Skeletal muscle tissue (tissue), 4 donors: ENCODE results near the gene PPDPF. TPM values are rescaled to one million over a fixed set of nuclear protein-coding genes. Genes with fewer than 3 reads are reported as not detected.
A peak's percentile ranks its signal among the peaks of the same experiment; 100 is the strongest.
"Not testable (repeated sequence)": the region's sequence is repeated elsewhere in the genome, so short reads cannot be mapped to it uniquely, and the experiment has no call there.

Experiments used
- H3K27ac ChIP-seq: one replicate; pipeline ENCODE4 v1.7.0; 2013; ENCODE audit warnings: mild to moderate bottlenecking, low read depth, low read length, inconsistent platforms
- H3K27me3 ChIP-seq, 3 donors: one replicate each; pipeline ENCODE4 v1.7.0; 2013; ENCODE audit warnings: low read length in 3 of 3; ENCODE audit not compliant: control insufficient read depth in 3 of 3, insufficient read depth in 3 of 3
- H3K36me3 ChIP-seq, 3 donors: one replicate each; pipeline ENCODE4 v1.7.0; 2013; ENCODE audit warnings: low read length in 3 of 3; ENCODE audit not compliant: control insufficient read depth in 3 of 3, insufficient read depth in 3 of 3
- H3K4me1 ChIP-seq, 3 donors: one replicate each; pipeline ENCODE4 v1.7.0; 2013; ENCODE audit warnings: low read length in 3 of 3, mild to moderate bottlenecking in 3 of 3; ENCODE audit not compliant: control insufficient read depth in 3 of 3, insufficient read depth in 3 of 3
- H3K4me3 ChIP-seq, 3 donors: one replicate each; pipeline ENCODE4 v1.7.0; 2013; ENCODE audit warnings: low read length in 3 of 3
- H3K9ac ChIP-seq, 3 donors: one replicate each; pipeline ENCODE4 v1.7.0; 2013; ENCODE audit warnings: low read length in 3 of 3, mild to moderate bottlenecking in 3 of 3, moderate library complexity in 2 of 3, low read depth in 1 of 3
- H3K9me3 ChIP-seq, 3 donors: one replicate each; pipeline ENCODE4 v1.7.0; 2013; ENCODE audit warnings: low read length in 3 of 3; ENCODE audit not compliant: control insufficient read depth in 3 of 3
- total RNA-seq: library from RNA; depleted of rRNA; stranded (reverse); fragments of >200 nt; gene quantifications from one replicate; pipeline ENCODE4 v1.2.3, GENCODE V29; 2014
- donor health status: Osteomylitis.

The PPDPF gene
- total RNA-seq, 1 donor from 2014 or later = 24.0 TPM

- H3K27me3 ChIP-seq = peaks cover 57 to 72% (median 59%) of the 10 kb centered on the region in 3 donors
Measured at GRCh38 chr20:63478346-63479302, 41.9 kb upstream of the PPDPF start.

DNA sequence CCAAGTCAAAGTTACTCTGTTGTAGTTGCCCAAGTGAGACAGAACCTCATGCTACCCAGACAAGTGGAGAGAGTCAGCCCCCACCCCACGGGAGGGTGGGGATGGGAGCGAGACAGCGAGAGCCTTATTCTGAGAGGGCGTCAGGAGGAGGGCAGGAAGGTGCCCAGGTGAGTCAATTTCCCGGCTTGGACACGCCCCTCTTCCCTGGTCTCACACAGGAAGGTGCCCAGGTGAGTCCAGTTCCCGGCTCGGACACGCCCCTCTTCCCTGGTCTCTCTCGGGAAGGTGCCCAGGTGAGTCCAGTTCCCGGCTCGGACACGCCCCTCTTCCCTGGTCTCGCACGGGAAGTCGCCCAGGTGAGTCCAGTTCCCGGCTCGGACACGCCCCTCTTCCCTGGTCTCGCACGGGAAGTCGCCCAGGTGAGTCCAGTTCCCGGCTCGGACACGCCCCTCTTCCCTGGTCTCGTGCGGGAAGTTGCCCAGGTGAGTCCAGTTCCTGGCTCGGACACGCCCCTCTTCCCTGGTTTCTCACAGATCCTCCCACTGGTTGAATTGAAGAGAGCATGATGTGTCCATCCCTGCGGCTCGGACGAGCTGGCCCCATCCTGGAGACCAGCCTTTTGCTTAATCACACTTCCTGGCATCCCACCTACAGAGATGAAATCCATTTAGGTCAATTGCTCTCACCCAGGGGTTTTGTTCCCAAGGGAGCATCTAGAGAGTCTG, 40.7 kb upstream of the PPDPF start:
- not testable (repeated sequence) for H3K9me3 ChIP-seq
- H3K27me3 ChIP-seq = peaks cover 46 to 60% (median 47%) of the 10 kb centered on the region in 3 donors

More at GRCh38 chr20:63478346-63479302, 41.9 kb upstream of the PPDPF start:
- no peak overlapping the region for H3K4me3 ChIP-seq
- peaks cover 0 to 11% (median 6%) of the 10 kb centered on the region in 3 donors for H3K4me1 ChIP-seq
- H3K9ac ChIP-seq = no peak overlapping the region
- H3K27ac ChIP-seq = no peak overlapping the region
- no peaks in the 10 kb centered on the region for H3K9me3 ChIP-seq
- H3K36me3 ChIP-seq = no peaks in the 10 kb centered on the region

DNA sequence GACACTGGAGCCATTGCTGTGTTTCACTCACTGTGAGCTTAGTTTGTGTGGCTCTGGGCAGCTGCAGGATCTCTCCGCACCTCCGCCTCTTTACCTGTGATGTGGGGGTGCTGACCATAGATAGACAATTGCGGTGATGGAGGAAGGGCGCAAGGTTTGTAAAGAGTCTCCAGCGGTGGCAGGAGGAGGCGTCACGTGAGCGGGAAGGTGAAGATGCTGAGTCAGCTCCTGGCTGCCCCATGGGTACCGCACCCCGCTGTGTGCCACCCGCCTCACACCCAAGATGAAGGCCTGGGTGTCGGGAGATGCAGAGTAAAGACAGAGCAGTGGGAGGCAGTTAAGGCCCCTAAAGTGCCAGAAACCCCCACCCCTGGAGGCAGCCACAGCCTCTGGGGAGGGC, 39.1 kb upstream of the PPDPF start:
- Histone ChIP-seq H3K27ac (no peak overlapping the region), H3K4me3 (no peak overlapping the region), H3K27me3 (peaks cover 34 to 46% (median 40%) of the 10 kb centered on the region in 3 donors), H3K36me3 (no peaks in the 10 kb centered on the region), H3K9me3 (no peaks in the 10 kb centered on the region), H3K9ac (no peak overlapping the region), H3K4me1 (peaks cover 0 to 11% (median 6%) of the 10 kb centered on the region in 3 donors)

More for the DNA sequence above, 40.7 kb upstream of the PPDPF start:
- not testable (repeated sequence) for H3K27ac ChIP-seq, H3K9ac ChIP-seq, H3K36me3 ChIP-seq, H3K4me3 ChIP-seq
- H3K4me1 ChIP-seq = peaks cover 0 to 11% (median 6%) of the 10 kb centered on the region in 3 donors

DNA sequence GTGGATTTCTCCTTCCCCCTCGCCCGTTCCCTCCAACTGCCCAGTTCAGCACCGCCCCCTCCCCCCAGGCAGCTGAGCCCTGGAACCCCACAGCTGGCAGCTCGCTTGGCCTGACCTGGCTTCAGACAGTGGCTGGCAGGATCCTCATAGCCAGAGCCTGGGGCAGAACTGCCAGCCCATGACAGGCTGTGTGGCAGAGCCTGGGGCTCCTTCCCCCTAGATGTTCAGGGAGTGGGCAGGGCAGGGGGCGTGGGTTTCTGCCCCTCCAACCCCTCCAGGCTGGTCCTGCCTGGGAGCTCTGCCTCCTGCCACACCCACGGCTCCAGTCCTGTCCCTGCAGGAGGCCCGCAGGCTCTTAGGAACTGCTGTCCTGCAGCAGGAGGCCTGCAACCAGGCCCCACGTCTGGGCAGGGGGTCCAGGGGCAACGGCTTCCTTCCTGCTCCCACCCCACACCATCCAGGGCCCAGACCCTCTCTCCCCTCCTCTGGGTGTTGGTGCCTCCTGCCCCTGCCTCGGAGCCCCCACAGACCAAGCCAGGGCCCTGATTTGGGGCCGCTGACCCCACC, 38.5 kb upstream of the PPDPF start:
- no peak overlapping the region for H3K4me3 ChIP-seq
- no peaks in the 10 kb centered on the region for H3K36me3 ChIP-seq
- peaks cover 30 to 40% (median 36%) of the 10 kb centered on the region in 3 donors for H3K27me3 ChIP-seq
- no peak overlapping the region for H3K27ac ChIP-seq
- peaks cover 0 to 11% (median 6%) of the 10 kb centered on the region in 3 donors for H3K4me1 ChIP-seq
- H3K9ac ChIP-seq = no peak overlapping the region
- no peaks in the 10 kb centered on the region for H3K9me3 ChIP-seq

DNA sequence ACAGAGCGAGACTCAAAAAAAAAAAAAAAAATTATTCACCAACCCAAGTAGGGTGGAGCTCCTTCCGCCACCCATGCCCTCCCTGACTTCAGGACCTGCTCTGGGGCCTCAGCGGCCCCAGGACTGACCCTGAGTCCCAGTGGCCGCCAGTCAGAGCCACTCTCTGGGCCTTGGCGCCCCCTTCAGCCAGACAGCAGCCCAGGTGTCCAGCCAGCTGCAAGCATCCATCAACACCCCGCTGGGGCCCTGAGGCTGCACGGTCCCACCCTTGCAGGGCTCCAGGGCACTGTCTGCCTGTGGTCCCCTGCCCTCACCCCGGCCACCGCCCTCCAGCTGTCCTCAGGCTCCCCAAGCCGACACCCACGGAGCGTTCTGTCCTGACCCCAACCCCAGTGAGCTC, 36.7 kb upstream of the PPDPF start:
- Histone ChIP-seq H3K27me3 (peaks cover 17 to 29% (median 26%) of the 10 kb centered on the region in 3 donors), H3K9me3 (no peaks in the 10 kb centered on the region), H3K9ac (no peak overlapping the region), H3K36me3 (peaks cover 5 to 10% (median 10%) of the 10 kb centered on the region in 3 donors), H3K4me3 (no peak overlapping the region), H3K4me1 (peaks cover 0 to 15% (median 6%) of the 10 kb centered on the region in 3 donors), H3K27ac (no peak overlapping the region)

DNA sequence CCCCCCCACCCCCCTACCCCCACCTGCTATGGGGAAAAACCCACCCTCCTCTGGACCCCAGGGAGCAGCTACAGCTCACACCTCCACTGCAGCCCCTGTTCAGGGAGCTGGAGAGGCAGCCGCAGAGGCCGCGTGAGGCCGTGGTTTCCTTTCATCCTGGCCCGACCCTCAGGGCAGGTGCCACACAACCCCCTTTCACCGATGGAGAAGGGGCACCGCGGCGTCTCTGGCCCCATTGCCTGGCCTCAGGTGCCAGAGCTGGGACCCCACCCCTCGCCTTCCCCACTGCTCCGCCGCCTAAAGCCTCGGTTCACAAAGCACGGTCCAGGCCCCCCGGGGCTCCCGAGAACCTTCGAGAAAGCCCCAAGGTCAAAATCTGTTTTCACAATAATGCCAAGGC, 36.3 kb upstream of the PPDPF start:
- no peak overlapping the region for H3K27ac ChIP-seq
- no peaks in the 10 kb centered on the region for H3K9me3 ChIP-seq
- H3K36me3 ChIP-seq = peaks cover 7 to 15% (median 11%) of the 10 kb centered on the region in 3 donors
- peaks cover 0 to 16% (median 6%) of the 10 kb centered on the region in 3 donors for H3K4me1 ChIP-seq
- H3K4me3 ChIP-seq = no peak overlapping the region
- H3K27me3 ChIP-seq = peaks cover 13 to 25% (median 22%) of the 10 kb centered on the region in 3 donors
- no peak overlapping the region for H3K9ac ChIP-seq

- Histone ChIP-seq H3K9me3 (no peaks in the 10 kb centered on the region), H3K9ac (peak overlapping the region in 1 of 3 donors; percentile 45), H3K4me1 (peaks cover 0 to 16% (median 6%) of the 10 kb centered on the region in 3 donors), H3K27ac (no peak overlapping the region), H3K36me3 (peaks cover 7 to 18% (median 11%) of the 10 kb centered on the region in 3 donors), H3K27me3 (peaks cover 9 to 21% (median 16%) of the 10 kb centered on the region in 3 donors), H3K4me3 (no peak overlapping the region)
Measured at GRCh38 chr20:63484651-63485403, 35.7 kb upstream of the PPDPF start.

- Histone ChIP-seq H3K27ac (no peak overlapping the region), H3K9me3 (no peaks in the 10 kb centered on the region), H3K27me3 (peaks cover 7 to 18% (median 17%) of the 10 kb centered on the region in 3 donors), H3K36me3 (peaks cover 14 to 32% (median 24%) of the 10 kb centered on the region in 3 donors), H3K9ac (no peak overlapping the region), H3K4me3 (no peak overlapping the region), H3K4me1 (peaks cover 0 to 23% (median 10%) of the 10 kb centered on the region in 3 donors)
Measured at GRCh38 chr20:63486300-63486855, 34.2 kb upstream of the PPDPF start.
